HL-60/S4 (cell line): ENCODE results near the gene ACKR4.
"Not testable (repeated sequence)": the region's sequence is repeated elsewhere in the genome, so short reads cannot be mapped to it uniquely, and the experiment has no call there.

Source experiments
- in situ Hi-C: fragments of 300-500 bp; cut with MboI; formaldehyde crosslinking; loops from 2 replicates; pipeline ENCODE4 v1.14.3; 2022; ENCODE audit warnings: low sequenced_read_pairs

The ACKR4 gene

DNA sequence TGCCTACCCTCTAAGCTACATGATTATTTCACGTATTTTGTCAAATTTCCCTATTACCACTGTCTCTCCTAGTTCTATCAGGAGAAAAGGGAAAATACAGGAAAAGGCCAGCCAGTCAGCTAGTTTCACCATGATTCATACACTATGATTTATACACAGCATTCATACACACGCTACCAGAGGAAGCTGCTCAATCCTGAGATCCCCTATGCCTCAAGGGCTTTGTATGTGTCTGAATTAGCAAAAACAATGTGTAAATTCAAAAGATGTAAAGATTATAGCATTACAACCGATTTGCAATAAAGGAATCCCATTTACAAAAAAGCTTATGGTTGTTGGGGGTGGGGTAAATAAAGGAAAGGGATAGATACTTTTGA is 3.1 kb upstream of the ACKR4 start:
- in situ Hi-C loops, result no loop called here

DNA sequence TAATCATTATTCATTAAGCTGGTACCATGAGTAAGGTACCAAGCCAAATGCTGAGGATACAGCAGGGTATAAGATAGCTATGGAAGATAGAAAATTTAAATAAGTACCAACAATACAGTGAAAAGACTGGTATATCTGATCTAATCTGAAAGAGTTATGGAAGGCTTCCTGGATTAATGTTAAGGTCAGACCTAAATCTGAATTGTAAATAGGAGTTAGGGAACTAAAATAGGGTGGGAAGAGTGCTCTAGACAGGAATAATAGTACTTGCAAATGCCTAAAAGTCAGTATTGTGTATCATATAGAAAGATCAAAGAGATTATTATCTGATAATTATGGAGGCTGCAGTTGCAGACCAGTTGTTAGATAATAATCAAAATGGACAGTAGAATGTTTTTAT is 2.6 kb upstream of the ACKR4 start:
- in situ Hi-C loops, result no loop called here

DNA sequence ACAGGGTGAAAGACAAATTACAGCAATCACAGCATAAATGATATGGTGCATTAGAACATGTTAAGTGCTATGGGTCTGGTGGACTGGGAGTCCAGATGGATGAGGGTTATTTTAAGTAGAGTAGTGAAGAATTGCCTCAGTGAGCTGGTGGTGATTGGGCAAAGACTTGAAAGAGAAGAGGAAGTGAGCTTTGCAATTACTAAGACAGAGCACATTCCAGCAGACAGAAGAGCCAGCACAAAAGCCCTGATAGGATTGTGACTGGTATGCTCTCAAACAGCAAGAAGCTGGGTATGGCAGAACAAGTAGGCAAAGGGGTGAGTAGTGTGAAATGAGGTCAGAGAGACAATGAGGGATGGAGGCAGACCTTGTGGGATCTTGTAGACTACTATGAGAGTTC is 2.1 kb upstream of the ACKR4 start:
- in situ Hi-C loops, result no loop called here

DNA sequence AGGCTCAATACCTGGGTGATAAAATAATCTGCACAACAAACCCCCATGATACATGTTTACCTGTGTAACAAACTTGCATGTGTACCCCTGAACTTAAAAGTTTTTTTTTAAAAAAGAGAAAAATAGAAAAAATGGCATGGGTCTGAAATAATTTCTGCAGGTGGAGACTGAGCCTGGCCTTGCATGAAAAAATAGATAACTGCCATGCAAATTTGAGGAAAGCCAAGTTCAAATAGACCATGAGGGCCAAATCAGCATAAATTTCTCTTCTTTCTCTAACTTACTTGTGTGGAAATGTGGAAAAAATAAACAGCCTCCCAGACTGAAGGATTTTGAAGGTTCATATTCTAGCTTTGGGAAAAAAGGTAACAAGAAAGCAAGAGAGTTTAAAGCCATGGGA is 744 bp upstream of the ACKR4 start:
- in situ Hi-C loops, result no loop called here

DNA sequence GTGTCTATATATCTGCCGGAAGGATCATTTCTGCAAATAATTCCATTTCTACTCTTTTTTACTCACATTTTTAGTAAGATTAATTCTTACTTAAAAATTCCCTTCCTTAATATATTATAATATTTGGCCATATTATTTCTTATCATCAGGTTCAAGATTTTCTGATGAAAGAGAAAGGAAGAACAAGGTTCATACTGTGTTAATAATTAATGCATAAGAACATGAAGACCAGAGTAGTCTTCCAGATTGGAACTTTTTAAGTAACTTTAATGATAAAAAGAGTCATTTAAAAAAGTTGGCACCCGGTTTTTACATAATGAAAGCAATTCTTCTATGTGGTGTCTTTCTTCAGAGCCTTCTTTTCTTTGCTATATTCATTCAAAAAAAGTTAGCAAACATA is 590 bp downstream of the ACKR4 start:
- in situ Hi-C loops, result no loop called here

DNA sequence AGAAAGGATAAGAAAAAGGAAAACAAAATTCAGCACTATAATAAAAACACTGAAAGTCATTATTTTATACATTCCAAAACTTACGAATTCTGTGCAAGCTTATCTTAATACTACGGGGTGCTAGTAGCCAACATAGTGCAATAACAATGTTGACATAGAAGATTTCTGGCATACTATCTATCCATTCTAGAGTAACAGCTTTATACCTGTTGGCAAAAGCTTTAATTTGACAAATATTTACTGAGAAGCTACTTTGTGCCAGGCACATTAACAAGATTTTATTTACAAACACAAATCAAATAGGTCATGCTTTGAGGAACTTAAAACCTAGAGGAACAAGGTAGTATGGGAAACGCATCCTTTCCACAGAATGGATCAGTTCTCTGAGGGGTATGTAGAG is 1.1 kb downstream of the ACKR4 start:
- in situ Hi-C loops, result no loop called here

DNA sequence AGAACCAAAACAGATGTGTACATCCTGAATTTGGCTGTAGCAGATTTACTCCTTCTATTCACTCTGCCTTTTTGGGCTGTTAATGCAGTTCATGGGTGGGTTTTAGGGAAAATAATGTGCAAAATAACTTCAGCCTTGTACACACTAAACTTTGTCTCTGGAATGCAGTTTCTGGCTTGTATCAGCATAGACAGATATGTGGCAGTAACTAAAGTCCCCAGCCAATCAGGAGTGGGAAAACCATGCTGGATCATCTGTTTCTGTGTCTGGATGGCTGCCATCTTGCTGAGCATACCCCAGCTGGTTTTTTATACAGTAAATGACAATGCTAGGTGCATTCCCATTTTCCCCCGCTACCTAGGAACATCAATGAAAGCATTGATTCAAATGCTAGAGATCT is 3.5 kb downstream of the ACKR4 start:
- in situ Hi-C loops, result not testable (repeated sequence)

DNA sequence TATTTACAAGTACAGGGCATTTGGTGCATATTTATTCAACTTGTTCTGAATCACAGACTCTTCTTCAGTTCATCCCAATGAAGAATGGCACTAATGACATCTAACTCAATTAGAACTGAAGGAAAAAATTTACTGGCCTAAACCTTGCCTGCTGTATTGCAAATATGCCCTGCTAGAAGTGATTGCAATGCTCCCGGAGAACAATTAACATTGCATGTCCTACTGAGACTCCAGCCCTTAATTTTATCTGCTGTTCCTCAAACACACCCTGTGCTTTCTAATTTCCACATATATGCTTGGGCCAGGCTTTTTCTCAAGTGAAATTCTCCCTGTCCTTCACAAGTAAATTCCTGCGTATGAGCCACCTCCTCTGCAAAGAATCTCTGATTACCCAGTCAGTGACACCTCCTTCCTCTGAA is 8.3 kb downstream of the ACKR4 start:
- in situ Hi-C loops, result no loop called here

DNA sequence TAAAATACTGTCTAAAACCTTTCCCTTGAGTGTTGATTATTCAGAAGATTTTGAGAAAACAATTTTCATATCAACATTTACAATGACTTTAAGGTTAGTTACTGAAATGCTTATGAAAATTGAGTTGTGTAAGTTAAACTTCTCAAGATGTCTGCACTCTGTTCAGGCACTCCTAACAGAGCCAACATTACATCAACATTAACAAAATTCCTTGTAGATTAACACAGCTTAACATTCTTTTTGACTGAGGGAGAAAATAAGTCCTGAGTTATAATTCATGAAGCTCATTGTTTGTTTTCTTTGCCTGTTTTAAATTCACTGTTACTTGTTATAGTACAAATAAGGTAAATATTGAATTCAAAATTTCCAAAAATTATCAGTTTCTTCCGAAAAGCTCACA is 9.0 kb downstream of the ACKR4 start:
- in situ Hi-C loops, result no loop called here

DNA sequence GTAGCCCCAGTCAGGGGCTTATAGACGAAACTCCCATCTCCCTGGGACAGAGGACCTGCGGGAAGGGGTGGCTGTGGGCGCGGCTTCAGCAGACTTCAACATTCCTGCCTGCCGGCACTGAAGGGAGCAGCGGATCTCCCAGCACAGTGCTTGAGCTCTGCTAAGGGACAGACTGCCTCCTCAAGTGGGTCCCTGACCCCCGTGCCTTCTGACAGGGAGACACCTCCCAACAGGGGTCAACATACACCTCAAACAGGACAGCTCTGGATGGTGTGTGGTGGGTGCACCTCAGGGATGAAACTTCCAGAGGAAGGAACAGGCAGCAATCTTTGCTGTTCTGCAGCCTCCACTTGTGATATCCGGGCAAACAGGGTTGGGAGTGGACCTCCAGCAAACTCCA is 9.6 kb downstream of the ACKR4 start:
- in situ Hi-C loops, result not testable (repeated sequence)

DNA sequence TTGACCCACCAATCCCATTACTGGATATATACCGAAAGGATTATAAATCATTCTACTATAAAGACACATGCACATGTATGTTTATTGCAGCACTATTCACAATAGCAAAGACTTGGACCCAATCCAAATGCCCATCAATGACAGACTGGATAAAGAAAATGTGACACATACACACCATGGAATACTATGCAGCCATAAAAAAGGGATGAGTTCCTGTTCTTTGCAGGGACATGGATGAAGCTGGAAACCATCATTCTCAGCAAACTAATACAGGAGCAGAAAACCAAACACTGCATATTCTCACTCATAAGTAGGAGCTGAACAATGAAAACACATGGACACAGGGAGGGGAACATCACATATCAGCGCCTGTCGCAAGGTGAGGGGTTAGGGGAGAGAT is 18.2 kb downstream of the ACKR4 start:
- in situ Hi-C loops, result not testable (repeated sequence)

DNA sequence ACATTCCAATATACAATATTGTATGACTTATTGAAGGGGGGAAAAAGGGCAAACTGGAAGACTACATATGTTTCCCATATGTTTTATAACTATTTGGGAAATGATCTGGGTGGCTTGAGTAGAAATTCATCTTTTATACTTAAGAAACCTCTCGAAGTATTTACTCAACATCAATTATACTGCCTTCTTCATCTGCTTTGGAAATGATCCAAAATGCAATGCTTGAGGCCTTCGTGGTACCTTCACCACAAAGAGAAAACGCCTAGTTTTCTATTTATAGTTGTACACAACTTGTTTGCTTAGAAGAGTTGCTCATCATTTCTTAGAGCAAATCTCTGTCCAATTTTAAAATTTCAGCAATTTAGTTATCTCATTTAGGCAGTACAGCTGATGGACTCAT is 18.8 kb downstream of the ACKR4 start:
- in situ Hi-C loops, result no loop called here

DNA sequence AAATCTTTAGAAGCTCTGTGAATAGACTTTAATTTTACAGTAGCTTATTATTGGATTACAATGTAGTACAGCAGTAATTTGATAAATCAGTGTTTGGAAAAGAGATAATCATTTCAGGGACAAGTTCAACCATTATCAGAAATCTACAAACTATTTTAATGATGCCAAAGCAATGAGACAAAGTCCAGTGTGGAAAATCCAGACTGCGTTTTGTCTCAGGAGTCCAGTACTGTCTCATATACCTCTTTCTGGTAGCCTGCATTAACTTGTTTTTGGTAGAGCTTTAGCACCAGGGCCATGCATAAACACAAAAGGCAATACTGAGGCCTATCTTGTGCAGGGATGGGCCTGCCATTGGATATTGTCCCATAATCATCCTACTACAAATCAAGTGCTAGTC is 19.7 kb downstream of the ACKR4 start:
- in situ Hi-C loops, result no loop called here

DNA sequence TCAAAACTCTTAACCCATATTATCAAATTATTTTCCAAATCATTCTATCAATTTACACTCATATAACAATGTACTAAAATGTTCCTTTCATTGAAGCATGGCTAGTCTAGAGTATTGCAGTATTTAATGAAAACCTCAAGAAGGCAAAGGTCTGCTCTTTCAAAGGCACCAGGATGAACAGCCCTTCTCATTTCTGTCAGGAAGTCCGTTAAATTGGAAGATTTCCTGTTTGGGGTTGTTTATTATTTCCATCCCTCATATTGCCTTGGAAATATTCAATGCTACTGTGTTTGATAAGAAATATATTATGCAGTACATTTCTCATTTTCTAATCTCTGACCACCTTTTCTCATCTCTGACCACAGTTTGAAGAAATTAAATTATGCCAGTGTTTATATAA is 25.1 kb downstream of the ACKR4 start:
- in situ Hi-C loops, result no loop called here

DNA sequence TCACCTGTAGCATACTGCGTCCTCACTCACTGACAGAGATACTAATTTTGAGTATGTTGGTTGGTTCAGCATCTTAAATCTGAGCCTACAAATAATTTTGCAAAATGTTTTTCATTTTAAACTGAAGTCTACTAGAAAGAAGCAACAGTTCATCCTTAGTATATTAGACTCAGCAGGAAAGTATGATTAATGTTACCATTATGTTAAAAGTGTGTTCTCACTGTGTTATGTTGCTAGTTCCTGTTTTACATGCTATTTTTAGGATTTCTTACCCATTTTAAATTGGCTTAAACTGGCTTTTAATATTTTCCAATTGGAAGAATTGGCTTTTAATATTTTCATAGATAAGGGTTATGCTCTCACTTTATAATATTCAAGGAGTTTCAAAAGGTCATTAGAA is 25.7 kb downstream of the ACKR4 start:
- in situ Hi-C loops, result no loop called here

DNA sequence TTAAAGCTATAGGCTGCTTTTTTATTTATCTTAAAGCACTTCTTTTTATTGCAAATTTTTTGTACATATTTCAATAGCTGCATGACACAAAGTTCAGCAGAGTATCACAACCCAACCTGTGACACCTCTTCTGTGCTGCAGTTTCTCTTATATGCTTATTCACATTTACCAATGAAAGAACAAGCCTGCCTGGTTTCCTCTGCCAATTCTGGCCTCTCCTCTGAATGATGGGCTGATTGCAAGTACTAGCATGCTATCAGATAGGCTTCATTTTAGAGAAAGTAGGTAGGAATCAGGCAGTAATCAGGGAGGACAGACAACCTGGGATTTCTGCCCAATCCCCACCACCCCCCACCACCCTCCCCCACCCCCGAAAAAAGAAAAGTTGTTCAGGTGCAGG is 26.6 kb downstream of the ACKR4 start:
- in situ Hi-C loops, result no loop called here

DNA sequence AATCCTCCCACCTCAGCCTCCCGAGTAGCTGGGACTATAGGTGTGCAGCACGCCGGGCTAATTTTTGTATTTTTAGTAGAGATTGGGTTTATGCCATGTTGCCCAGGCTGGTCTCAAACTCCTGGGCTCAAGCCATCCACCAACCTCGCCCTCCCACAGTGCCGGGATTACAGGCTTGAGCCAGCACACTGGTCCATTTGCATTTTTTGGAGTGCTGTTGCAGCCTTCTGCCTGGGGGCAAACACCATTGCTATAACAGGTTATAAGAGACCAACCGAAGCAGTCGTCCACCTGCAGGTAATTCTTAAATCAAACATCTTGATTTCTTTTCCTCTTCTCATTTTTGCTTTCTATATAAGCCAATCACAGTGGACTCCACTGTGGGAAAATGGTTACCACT is 27.7 kb downstream of the ACKR4 start:
- in situ Hi-C loops, result loop anchor here (25.0 kb wide), 1 partner anchor 362 kb away; no protein-coding TSS in a partner anchor

DNA sequence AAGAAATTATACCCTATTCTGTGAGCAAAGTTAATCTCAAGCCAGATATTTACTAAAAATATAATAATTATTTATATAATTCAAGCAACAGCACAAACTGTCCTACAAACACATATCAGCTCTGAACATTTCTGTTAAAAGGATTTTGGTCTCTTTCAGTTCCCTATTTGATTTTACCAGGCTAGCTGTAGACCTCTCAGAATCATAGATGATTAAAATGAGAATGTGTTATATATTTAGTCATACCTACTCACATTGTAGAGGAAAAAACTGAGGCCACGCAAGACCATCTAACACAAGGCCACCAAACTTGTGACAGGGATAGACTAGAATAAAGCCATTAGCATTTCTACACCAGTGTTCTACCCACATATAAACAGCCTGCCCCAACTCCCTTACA is 28.5 kb downstream of the ACKR4 start:
- in situ Hi-C loops, result loop anchor here (25.0 kb wide), 1 partner anchor 363 kb away; no protein-coding TSS in a partner anchor

DNA sequence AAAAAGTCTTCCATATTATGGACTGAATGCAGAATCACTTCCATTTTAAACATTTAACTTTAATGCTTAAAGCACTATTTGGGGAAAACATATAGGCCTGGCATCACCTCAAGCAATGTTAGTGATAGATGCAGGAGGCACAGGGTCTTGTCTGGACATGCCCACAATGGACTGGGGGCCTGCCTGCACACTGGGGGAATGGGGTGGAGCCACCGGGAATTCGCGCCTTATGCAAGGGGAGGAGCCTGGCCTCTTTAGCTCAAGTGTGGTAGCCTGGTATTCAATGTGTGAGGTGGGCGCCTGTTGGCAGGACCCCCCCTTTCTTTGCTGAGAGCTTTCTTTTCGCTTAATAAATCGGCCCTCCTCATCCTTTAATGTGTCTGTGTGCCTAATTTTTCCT is 29.9 kb downstream of the ACKR4 start:
- in situ Hi-C loops, result loop anchor here (25.0 kb wide), 1 partner anchor 365 kb away; no protein-coding TSS in a partner anchor

DNA sequence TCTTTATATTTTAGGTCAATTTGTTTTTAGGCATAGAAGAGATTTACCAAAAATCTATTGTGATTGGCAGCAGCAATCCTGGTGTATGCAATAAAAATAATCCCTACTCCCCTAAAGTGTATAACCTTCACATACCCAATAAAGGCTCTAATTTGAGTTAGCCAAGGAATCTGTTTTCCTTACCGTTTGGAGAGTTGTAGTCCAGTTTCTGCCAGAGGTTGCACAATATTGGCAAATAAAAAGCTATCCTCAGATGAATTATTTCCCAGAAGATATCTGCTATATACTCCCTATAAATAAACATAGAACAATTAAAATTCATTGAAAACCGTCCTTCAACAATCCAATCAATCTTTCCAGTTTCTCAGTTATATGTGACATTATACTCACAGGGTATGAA is 31.1 kb downstream of the ACKR4 start:
- in situ Hi-C loops, result loop anchor here (25.0 kb wide), 1 partner anchor 366 kb away; no protein-coding TSS in a partner anchor

DNA sequence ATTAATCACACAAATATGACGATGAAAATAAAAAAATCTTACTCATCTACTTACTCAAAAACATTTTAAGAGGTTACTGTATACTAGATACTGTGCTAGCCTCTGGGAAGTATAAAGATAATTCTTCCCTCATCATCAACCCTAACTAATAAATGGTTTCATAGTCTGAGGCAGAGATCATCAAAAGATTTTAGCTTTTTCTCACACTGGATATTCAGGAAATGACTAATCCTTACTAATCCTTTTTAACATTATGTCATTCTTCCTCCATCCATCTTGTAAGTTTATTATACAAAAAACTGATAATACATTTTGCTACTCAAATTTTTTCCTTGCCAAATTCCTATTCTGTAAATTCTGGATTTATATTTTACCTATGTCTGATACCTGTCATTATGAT is 32.9 kb downstream of the ACKR4 start:
- in situ Hi-C loops, result loop anchor here (25.0 kb wide), 1 partner anchor 368 kb away; no protein-coding TSS in a partner anchor

DNA sequence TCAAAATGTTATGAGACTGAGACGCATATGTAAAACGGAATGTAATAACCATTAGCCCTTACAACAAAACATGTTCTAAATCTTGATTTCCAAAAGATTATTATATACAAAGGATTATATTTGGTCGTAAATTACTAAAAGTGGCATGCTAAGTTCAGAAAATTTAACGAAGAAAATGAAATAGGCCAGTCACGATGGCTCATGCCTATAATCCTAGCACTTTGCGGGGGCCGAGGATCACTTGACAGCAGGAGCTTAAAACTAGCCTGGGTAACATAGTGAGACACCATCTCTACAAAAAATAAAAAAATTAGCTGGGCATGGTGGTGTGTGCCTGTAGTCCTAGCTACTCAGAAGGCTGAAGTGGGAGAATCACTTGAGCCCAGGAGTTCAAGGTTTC is 33.5 kb downstream of the ACKR4 start:
- in situ Hi-C loops, result loop anchor here (25.0 kb wide), 1 partner anchor 368 kb away; no protein-coding TSS in a partner anchor

DNA sequence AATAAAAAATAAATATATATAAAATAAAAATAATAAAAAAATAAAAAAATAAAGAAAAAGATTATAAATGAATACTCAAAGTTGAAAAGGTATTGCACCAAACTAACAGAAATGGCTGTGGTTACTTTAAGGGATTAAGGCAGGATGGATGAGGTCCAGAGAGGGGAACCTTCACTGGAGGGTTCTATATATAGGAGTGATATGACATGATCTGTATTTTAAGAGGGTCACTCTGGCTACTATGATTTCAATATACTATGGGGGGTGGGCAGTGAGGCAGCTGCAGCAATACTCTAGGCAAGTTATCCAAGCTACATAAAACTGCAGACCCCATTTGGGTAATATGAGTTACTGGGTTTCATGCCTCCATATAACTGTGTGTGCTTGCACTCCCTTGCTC is 38.0 kb downstream of the ACKR4 start:
- in situ Hi-C loops, result loop anchor here (25.0 kb wide), 1 partner anchor 373 kb away; no protein-coding TSS in a partner anchor
